HepG2 (cell line): ENCODE results near the gene CCBE1. TPM values are rescaled to one million over a fixed set of nuclear protein-coding genes. Genes with fewer than 3 reads are reported as not detected.

Source experiments
- CBX5 ChIP-seq: sonication (generic); formaldehyde crosslinking; IDR thresholded peaks from 2 replicates; pipeline ENCODE4 v1.4.0; 2020; ENCODE audit warnings: missing genetic modification reagents, borderline replicate concordance
- CEBPG ChIP-seq: IDR thresholded peaks from 2 replicates; pipeline ENCODE4 v1.6.1; 2016
- GZF1 ChIP-seq: sonication (generic); formaldehyde crosslinking; IDR thresholded peaks from 2 replicates; pipeline ENCODE4 v1.5.1; 2020; ENCODE audit warnings: mild to moderate bottlenecking, missing genetic modification reagents
- JARID2 ChIP-seq: sonication (generic); formaldehyde crosslinking; IDR thresholded peaks from 2 replicates; pipeline ENCODE4 v1.8.1; 2023; ENCODE audit warnings: missing genetic modification reagents, inconsistent platforms; ENCODE audit not compliant: insufficient replicate concordance
- MIER3 ChIP-seq: IDR thresholded peaks from 2 replicates; pipeline ENCODE4 v1.6.1; 2016; ENCODE audit warnings: missing compliant biosample characterization, borderline replicate concordance
- POGK ChIP-seq: sonication (generic); formaldehyde crosslinking; conservative IDR thresholded peaks from 2 replicates; pipeline ENCODE4 v1.8.0; 2022; ENCODE audit warnings: mild to moderate bottlenecking, moderate library complexity, missing genetic modification reagents
- SMC3 ChIP-seq: IDR thresholded peaks from 2 replicates; pipeline ENCODE4 v1.6.1; 2011; ENCODE audit warnings: low read length, improper control_type of control experiment
- TMF1 ChIP-seq: sonication (generic); formaldehyde crosslinking; IDR thresholded peaks from 2 replicates; pipeline ENCODE4 v1.8.1; 2022; ENCODE audit warnings: low read depth, missing genetic modification reagents
- ZFP82 ChIP-seq: sonication (generic); formaldehyde crosslinking; IDR thresholded peaks from 2 replicates; pipeline ENCODE4 v1.5.1; 2020; ENCODE audit warnings: mild to moderate bottlenecking, missing genetic modification reagents, borderline replicate concordance
- ZFP91 ChIP-seq: sonication (generic); formaldehyde crosslinking; IDR thresholded peaks from 2 replicates; pipeline ENCODE4 v1.9.0; 2022; ENCODE audit warnings: missing genetic modification reagents, mild to moderate bottlenecking, borderline replicate concordance
- ZNF101 ChIP-seq: sonication (generic); formaldehyde crosslinking; IDR thresholded peaks from 2 replicates; pipeline ENCODE4 v1.4.0; 2020; ENCODE audit warnings: mild to moderate bottlenecking, low read depth, missing genetic modification reagents, borderline replicate concordance
- ZNF136 ChIP-seq: sonication (generic); formaldehyde crosslinking; IDR thresholded peaks from 2 replicates; pipeline ENCODE4 v1.8.1; 2022; ENCODE audit warnings: low read depth, mild to moderate bottlenecking, moderate library complexity, missing genetic modification reagents
- ZNF367 ChIP-seq: sonication (generic); formaldehyde crosslinking; IDR thresholded peaks from 2 replicates; pipeline ENCODE4 v1.4.0; 2020; ENCODE audit warnings: missing genetic modification reagents, borderline replicate concordance
- ZNF629 ChIP-seq: sonication (generic); formaldehyde crosslinking; conservative IDR thresholded peaks from 2 replicates; pipeline ENCODE4 v1.5.0; 2020; ENCODE audit warnings: missing genetic modification reagents
- polyA plus RNA-seq, 8 experiments: library from polyadenylated mRNA; depleted of rRNA in 3 of 8; stranded (reverse) in 7 of 8; unstranded in 1 of 8; fragments of >200 nt; fragmentation: Illumina TruSeq in 4 of 8; extraction: Trizol in 4 of 8; gene quantifications; 2 replicates each; pipeline versions ENCODE4 v1.2.1 to v1.2.3, GENCODE V29; 2011 to 2016; ENCODE audit warnings: low read depth in 4 of 8, missing spikeins in 1 of 8, mixed read lengths in 1 of 8; ENCODE audit not compliant: insufficient read depth in 1 of 8
- total RNA-seq, 5 experiments: library from RNA; depleted of rRNA; stranded (reverse); fragments of >200 nt; fragmentation: Illumina TruSeq; extraction: Trizol; gene quantifications; 2 replicates each; pipeline ENCODE4 v1.2.3, GENCODE V29; 2016; ENCODE audit warnings: low read depth in 1 of 5
- TF ChIP-seq, protein P1 (sequence below): sonication (generic); formaldehyde crosslinking; IDR thresholded peaks from 2 replicates; pipeline ENCODE4 v1.4.0; 2020; ENCODE audit warnings: missing genetic modification reagents
- TF ChIP-seq, protein P2 (sequence below): sonication (generic); formaldehyde crosslinking; IDR thresholded peaks from 2 replicates; pipeline ENCODE4 v1.5.1; 2020; ENCODE audit warnings: missing genetic modification reagents, mild to moderate bottlenecking, borderline replicate concordance
- TF ChIP-seq, protein P3 (sequence below): sonication (generic); formaldehyde crosslinking; IDR thresholded peaks from 2 replicates; pipeline ENCODE4 v1.4.0; 2020; ENCODE audit warnings: missing genetic modification reagents, borderline replicate concordance

CCBE1 gene
- total and polyA plus RNA-seq, 2 of the 13 experiments (the other 11 are each of a cell fraction or from before 2014, with no cell fraction given): not detected

DNA sequence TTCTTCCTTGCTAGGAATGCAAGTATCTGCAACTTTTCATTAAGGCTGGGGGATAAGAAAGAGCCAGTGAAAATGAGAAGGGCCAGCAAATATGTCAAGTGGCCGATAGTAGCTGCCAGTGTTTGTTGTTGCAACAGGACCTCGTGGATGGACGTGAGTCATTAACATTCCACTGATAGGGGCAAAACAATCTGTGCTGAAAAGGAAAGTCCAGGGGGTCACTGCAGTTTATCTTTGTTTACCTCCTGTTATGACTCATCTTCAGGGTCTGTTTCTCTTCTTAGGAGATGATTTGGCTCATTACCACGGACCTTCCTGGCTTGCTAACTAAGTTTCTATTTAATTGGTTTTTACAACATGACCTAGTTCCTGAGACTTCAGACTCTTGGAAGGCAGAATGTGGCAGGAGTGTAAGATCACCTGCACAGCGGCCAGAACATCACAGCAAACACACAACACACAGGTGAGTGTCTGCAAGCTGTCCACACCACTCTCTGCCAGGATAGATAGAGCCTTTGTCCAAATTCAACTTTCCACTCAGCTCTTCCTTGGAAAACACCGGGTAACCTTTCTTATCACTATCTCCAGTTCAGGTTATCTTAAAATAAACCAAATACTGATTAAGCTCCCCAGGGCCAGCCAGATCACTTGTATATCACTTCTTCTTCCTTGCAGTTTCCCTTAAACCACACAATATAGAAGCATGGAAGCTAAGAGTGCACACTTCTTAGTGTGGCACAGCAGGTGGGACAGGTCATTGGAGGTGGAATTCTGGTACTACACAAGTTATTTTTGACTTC, 180.7 kb downstream of the CCBE1 start (continued):
- TF ChIP-seq POGK (CRISPR knock-in tag) (0 out of 2 replicates have a peak, but pooled peaks have one; percentile 43), GZF1 (CRISPR knock-in tag) (no peak), SMC3 (0 out of 2 replicates have a peak, but pooled peaks have one; percentile 2), JARID2 (CRISPR knock-in tag) (no peak), CEBPG (CRISPR knock-in tag) (peak; percentile 83), ZNF136 (no peak), ZNF629 (CRISPR knock-in tag) (no peak), CBX5 (CRISPR knock-in tag) (peak; percentile 62; the same call in 1 of the 2 replicates), MIER3 (CRISPR knock-in tag) (peak; percentile 76; the same call in 1 of the 2 replicates), ZNF101 (CRISPR knock-in tag) (no peak), TMF1 (no peak), ZNF367 (CRISPR knock-in tag) (no peak), ZFP82 (CRISPR knock-in tag) (0 out of 2 replicates have a peak, but pooled peaks have one; percentile 43), ZFP91 (CRISPR knock-in tag) (no peak)
- TF ChIP-seq, protein P1, sequence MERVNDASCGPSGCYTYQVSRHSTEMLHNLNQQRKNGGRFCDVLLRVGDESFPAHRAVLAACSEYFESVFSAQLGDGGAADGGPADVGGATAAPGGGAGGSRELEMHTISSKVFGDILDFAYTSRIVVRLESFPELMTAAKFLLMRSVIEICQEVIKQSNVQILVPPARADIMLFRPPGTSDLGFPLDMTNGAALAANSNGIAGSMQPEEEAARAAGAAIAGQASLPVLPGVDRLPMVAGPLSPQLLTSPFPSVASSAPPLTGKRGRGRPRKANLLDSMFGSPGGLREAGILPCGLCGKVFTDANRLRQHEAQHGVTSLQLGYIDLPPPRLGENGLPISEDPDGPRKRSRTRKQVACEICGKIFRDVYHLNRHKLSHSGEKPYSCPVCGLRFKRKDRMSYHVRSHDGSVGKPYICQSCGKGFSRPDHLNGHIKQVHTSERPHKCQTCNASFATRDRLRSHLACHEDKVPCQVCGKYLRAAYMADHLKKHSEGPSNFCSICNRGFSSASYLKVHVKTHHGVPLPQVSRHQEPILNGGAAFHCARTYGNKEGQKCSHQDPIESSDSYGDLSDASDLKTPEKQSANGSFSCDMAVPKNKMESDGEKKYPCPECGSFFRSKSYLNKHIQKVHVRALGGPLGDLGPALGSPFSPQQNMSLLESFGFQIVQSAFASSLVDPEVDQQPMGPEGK: 0 out of 2 replicates have a peak, but pooled peaks have one; percentile 28
- TF ChIP-seq, protein P2, sequence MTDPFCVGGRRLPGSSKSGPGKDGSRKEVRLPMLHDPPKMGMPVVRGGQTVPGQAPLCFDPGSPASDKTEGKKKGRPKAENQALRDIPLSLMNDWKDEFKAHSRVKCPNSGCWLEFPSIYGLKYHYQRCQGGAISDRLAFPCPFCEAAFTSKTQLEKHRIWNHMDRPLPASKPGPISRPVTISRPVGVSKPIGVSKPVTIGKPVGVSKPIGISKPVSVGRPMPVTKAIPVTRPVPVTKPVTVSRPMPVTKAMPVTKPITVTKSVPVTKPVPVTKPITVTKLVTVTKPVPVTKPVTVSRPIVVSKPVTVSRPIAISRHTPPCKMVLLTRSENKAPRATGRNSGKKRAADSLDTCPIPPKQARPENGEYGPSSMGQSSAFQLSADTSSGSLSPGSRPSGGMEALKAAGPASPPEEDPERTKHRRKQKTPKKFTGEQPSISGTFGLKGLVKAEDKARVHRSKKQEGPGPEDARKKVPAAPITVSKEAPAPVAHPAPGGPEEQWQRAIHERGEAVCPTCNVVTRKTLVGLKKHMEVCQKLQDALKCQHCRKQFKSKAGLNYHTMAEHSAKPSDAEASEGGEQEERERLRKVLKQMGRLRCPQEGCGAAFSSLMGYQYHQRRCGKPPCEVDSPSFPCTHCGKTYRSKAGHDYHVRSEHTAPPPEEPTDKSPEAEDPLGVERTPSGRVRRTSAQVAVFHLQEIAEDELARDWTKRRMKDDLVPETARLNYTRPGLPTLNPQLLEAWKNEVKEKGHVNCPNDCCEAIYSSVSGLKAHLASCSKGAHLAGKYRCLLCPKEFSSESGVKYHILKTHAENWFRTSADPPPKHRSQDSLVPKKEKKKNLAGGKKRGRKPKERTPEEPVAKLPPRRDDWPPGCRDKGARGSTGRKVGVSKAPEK (CRISPR knock-in tag): no peak
- TF ChIP-seq, protein P3, sequence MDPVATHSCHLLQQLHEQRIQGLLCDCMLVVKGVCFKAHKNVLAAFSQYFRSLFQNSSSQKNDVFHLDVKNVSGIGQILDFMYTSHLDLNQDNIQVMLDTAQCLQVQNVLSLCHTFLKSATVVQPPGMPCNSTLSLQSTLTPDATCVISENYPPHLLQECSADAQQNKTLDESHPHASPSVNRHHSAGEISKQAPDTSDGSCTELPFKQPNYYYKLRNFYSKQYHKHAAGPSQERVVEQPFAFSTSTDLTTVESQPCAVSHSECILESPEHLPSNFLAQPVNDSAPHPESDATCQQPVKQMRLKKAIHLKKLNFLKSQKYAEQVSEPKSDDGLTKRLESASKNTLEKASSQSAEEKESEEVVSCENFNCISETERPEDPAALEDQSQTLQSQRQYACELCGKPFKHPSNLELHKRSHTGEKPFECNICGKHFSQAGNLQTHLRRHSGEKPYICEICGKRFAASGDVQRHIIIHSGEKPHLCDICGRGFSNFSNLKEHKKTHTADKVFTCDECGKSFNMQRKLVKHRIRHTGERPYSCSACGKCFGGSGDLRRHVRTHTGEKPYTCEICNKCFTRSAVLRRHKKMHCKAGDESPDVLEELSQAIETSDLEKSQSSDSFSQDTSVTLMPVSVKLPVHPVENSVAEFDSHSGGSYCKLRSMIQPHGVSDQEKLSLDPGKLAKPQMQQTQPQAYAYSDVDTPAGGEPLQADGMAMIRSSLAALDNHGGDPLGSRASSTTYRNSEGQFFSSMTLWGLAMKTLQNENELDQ (CRISPR knock-in tag): no peak
